Coronary artery (tissue), 2 donors: ENCODE data around the gene NDUFAF8.

Experiments
- DNase-seq: peaks from one replicate; pipeline ENCODE4 v3.0.0-alpha.2; 2017; ENCODE audit warnings: low spot score
- H3K27ac ChIP-seq, 2 donors: fragments of 200-600 bp; sonication (generic); one replicate each; pipeline ENCODE4 v1.5.1; 2016 to 2019
- H3K4me3 ChIP-seq: fragments of 200-600 bp; sonication (generic); 2 replicates; pipeline ENCODE4 v1.5.1; 2016; ENCODE audit warnings: mild to moderate bottlenecking, moderate library complexity
- CTCF ChIP-seq: fragments of 200-600 bp; sonication (generic); IDR thresholded peaks from one replicate; pipeline ENCODE4 v1.5.1; 2019; ENCODE audit warnings: antibody characterized with exemption

Gene NDUFAF8

GRCh38 chr17:81270279-81270678 is 31.2 kb downstream of the NDUFAF8 start:
- TF ChIP-seq CTCF: no peak
- no peak overlapping the region for H3K27ac ChIP-seq
- H3K4me3 ChIP-seq: no peak overlapping the region
- DNase-seq: no peak

GRCh38 chr17:81271226-81271625 is 32.1 kb downstream of the NDUFAF8 start:
- no peak for DNase-seq
- Histone ChIP-seq H3K27ac (no peak overlapping the region), H3K4me3 (no peak overlapping the region)
- no peak for TF ChIP-seq CTCF

- DNase-seq: no peak
- H3K27ac ChIP-seq: peak overlapping the region in 1 of 2 donors; percentile 16
Observed at GRCh38 chr17:81272616-81273015, 33.5 kb downstream of the NDUFAF8 start.

GRCh38 chr17:81273698-81274470 is 34.8 kb downstream of the NDUFAF8 start:
- H3K27ac ChIP-seq: no peak overlapping the region

More at GRCh38 chr17:81272616-81273015, 33.5 kb downstream of the NDUFAF8 start:
- TF ChIP-seq CTCF: no peak
- no peak overlapping the region for H3K4me3 ChIP-seq

GRCh38 chr17:81274471-81274855 is 35.3 kb downstream of the NDUFAF8 start:
- H3K4me3 ChIP-seq: no peak overlapping the region
- DNase-seq: no peak
- no peak for TF ChIP-seq CTCF

More at GRCh38 chr17:81273698-81274470, 34.8 kb downstream of the NDUFAF8 start:
- TF ChIP-seq CTCF: no peak
- H3K4me3 ChIP-seq: no peak overlapping the region
- no peak for DNase-seq

GRCh38 chr17:81276781-81277180 is 37.7 kb downstream of the NDUFAF8 start:
- TF ChIP-seq CTCF: no peak
- Histone ChIP-seq H3K27ac (no peak overlapping the region), H3K4me3 (no peak overlapping the region)
- DNase-seq: no peak

More at GRCh38 chr17:81274471-81274855, 35.3 kb downstream of the NDUFAF8 start:
- H3K27ac ChIP-seq: no peak overlapping the region

- no peak for DNase-seq
- H3K27ac ChIP-seq: peak overlapping the region in 1 of 2 donors; percentile 32
- no peak for TF ChIP-seq CTCF
- peak overlapping the region; percentile 20 for H3K4me3 ChIP-seq
Observed at GRCh38 chr17:81277421-81277820, 38.3 kb downstream of the NDUFAF8 start.
